Stimulated activated naive CD8-positive, alpha-beta T cell treated with anti-CD3 and anti-CD28 coated beads, Interleukin-15, amount 100 ng/mL, for 72 hours (primary cell): Measurements from ENCODE around the gene DMBT1.

Source experiments
- ATAC-seq: fragments of 150-1000 bp; cut with Tn5 transposase; 2 replicates; pipeline ENCODE4 v1.10.0; 2021; ENCODE audit warnings: mild to moderate bottlenecking, moderate library complexity
- DNase-seq, 2 donors: peaks; one replicate each; pipeline ENCODE4 v3.0.0; 2021 to 2022
- H3K27ac Mint-ChIP-seq, 2 donors: one replicate each; pipeline ENCODE4 v1.8.0; 2022; ENCODE audit warnings: mild to moderate bottlenecking in 2 of 2, mixed read lengths in 2 of 2, moderate library complexity in 2 of 2
- H3K27me3 Mint-ChIP-seq: one replicate; pipeline ENCODE4 v1.8.0; 2022; ENCODE audit warnings: mixed read lengths
- H3K4me1 Mint-ChIP-seq: one replicate; pipeline ENCODE4 v1.8.0; 2022; ENCODE audit warnings: mild to moderate bottlenecking, mixed read lengths
- H3K4me3 Mint-ChIP-seq, 2 donors: one replicate each; pipeline ENCODE4 v1.8.0; 2022; ENCODE audit warnings: mild to moderate bottlenecking in 2 of 2, mixed read lengths in 2 of 2, moderate library complexity in 1 of 2
- H3K9me3 Mint-ChIP-seq, 2 donors: one replicate each; pipeline ENCODE4 v1.8.0; 2022; ENCODE audit warnings: mixed read lengths in 2 of 2

The DMBT1 gene

DNA sequence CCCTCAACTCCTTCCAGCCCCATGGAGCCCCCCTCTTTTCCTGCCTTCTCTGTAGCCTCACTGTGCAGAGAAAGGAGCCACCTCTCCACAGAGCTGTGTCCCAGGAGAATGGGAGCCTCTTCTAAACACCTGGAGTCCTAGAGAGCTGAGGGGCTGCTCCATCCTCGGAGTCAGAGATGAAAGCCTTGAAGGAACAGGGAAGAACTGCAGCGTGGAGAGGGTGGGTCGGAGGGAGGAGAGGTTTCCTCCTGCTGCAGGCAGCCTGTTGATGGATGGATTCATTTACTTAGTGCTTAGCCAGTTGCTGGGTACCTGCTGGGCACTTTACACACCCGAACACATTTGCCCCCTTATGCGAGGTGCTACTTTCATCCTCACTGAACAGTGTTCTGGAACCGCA lies 100.1 kb downstream of the DMBT1 start:
- ATAC-seq (no peak), DNase-seq (no peak)
- Mint-ChIP-seq H3K4me1 (no peaks in the 10 kb centered on the region), H3K9me3 (no peaks in the 10 kb centered on the region), H3K4me3 (no peak overlapping the region), H3K27me3 (peaks cover 41% of the 10 kb centered on the region), H3K27ac (no peak overlapping the region)

GRCh38 chr10:122662231-122662630 lies 101.7 kb downstream of the DMBT1 start:
- no peak overlapping the region for H3K4me3 Mint-ChIP-seq
- DNase-seq (no peak), ATAC-seq (no peak)
- H3K9me3 Mint-ChIP-seq: no peaks in the 10 kb centered on the region
- peaks cover 41% of the 10 kb centered on the region for H3K27me3 Mint-ChIP-seq
- H3K4me1 Mint-ChIP-seq: no peaks in the 10 kb centered on the region
- no peak overlapping the region for H3K27ac Mint-ChIP-seq

- Mint-ChIP-seq H3K27me3 (peaks cover 50% of the 10 kb centered on the region), H3K27ac (no peak overlapping the region), H3K9me3 (no peaks in the 10 kb centered on the region), H3K4me3 (no peak overlapping the region), H3K4me1 (no peaks in the 10 kb centered on the region)
- ATAC-seq (no peak), DNase-seq (no peak)
Observed at GRCh38 chr10:122663516-122664130, 103.1 kb downstream of the DMBT1 start.

GRCh38 chr10:122664501-122664900 lies 103.9 kb downstream of the DMBT1 start:
- Mint-ChIP-seq H3K4me3 (no peak overlapping the region), H3K27me3 (peaks cover 50% of the 10 kb centered on the region), H3K9me3 (no peaks in the 10 kb centered on the region), H3K27ac (no peak overlapping the region), H3K4me1 (no peaks in the 10 kb centered on the region)
- no peak for DNase-seq
- no peak for ATAC-seq

GRCh38 chr10:122665329-122665860 lies 104.8 kb downstream of the DMBT1 start:
- H3K27me3 Mint-ChIP-seq: peaks cover 56% of the 10 kb centered on the region
- DNase-seq (no peak), ATAC-seq (no peak)
- no peak overlapping the region for H3K27ac Mint-ChIP-seq
- H3K4me3 Mint-ChIP-seq: no peak overlapping the region
- H3K9me3 Mint-ChIP-seq: no peaks in the 10 kb centered on the region
- H3K4me1 Mint-ChIP-seq: no peaks in the 10 kb centered on the region

DNA sequence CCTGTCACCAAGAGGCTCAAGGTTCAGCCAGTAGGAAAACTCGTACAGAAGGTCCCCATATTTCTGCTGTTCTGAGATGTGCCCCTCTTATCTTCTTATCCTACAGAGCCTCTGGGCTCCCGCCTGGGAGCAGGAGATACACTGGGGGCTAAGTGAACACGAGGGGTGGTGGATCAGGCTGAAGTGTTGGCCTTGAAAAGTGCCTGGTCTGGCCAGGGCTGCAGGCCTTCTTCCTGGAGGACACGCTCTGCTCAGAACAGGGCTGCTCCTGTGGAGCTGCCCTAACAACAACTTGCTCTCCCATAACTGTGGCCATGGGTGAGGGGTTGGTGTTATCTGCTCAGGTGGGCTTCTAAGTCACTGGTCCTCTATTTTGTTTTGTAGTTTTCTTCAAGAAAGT lies 105.4 kb downstream of the DMBT1 start:
- DNase-seq (no peak), ATAC-seq (no peak)
- Mint-ChIP-seq H3K27me3 (peaks cover 56% of the 10 kb centered on the region), H3K4me1 (no peaks in the 10 kb centered on the region), H3K9me3 (no peaks in the 10 kb centered on the region), H3K4me3 (no peak overlapping the region), H3K27ac (no peak overlapping the region)

- Mint-ChIP-seq H3K9me3 (no peaks in the 10 kb centered on the region), H3K27me3 (peaks cover 54% of the 10 kb centered on the region), H3K27ac (no peak overlapping the region), H3K4me1 (no peaks in the 10 kb centered on the region), H3K4me3 (no peak overlapping the region)
- no peak for ATAC-seq
- no peak for DNase-seq
Observed at GRCh38 chr10:122669045-122669444, 108.5 kb downstream of the DMBT1 start.

- no peak overlapping the region for H3K27ac Mint-ChIP-seq
- no peak for DNase-seq
- H3K4me1 Mint-ChIP-seq: no peaks in the 10 kb centered on the region
- H3K9me3 Mint-ChIP-seq: no peaks in the 10 kb centered on the region
- peaks cover 47% of the 10 kb centered on the region for H3K27me3 Mint-ChIP-seq
- no peak overlapping the region for H3K4me3 Mint-ChIP-seq
- ATAC-seq: no peak
Observed at GRCh38 chr10:122669842-122670241, 109.3 kb downstream of the DMBT1 start.

DNA sequence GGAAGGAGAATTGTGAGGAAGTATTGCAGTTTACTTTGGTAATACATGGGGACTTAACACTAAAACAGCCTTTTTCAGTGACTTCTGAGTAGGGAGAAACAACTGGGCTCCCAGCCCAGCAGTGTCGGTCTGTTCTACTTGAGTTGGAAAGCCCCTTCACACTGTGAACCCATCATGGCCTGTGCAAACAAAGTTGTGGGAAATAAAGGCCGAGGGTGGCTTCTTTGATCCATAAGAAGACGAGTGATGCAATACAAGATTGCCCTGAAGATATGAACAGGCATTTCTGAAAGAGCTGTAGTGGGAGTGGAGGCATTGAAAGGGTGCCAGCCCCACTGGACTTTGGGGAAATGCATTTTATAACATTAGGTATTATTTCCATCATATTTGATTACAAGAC lies 110.8 kb downstream of the DMBT1 start:
- ATAC-seq: no peak
- Mint-ChIP-seq H3K27ac (no peak overlapping the region), H3K4me3 (no peak overlapping the region), H3K27me3 (peaks cover 38% of the 10 kb centered on the region), H3K9me3 (no peaks in the 10 kb centered on the region), H3K4me1 (no peaks in the 10 kb centered on the region)
- DNase-seq: no peak

- no peak overlapping the region for H3K4me3 Mint-ChIP-seq
- DNase-seq: no peak
- no peaks in the 10 kb centered on the region for H3K9me3 Mint-ChIP-seq
- no peaks in the 10 kb centered on the region for H3K4me1 Mint-ChIP-seq
- H3K27me3 Mint-ChIP-seq: peaks cover 39% of the 10 kb centered on the region
- ATAC-seq: no peak
- H3K27ac Mint-ChIP-seq: no peak overlapping the region
Observed at GRCh38 chr10:122672655-122673054, 112.1 kb downstream of the DMBT1 start.

- H3K27ac Mint-ChIP-seq: no peak overlapping the region
- DNase-seq (no peak), ATAC-seq (no peak)
- H3K4me3 Mint-ChIP-seq: no peak overlapping the region
- H3K9me3 Mint-ChIP-seq: no peaks in the 10 kb centered on the region
- H3K27me3 Mint-ChIP-seq: peaks cover 40% of the 10 kb centered on the region
- H3K4me1 Mint-ChIP-seq: no peaks in the 10 kb centered on the region
Observed at GRCh38 chr10:122673269-122673668, 112.7 kb downstream of the DMBT1 start.

GRCh38 chr10:122673731-122674130 lies 113.2 kb downstream of the DMBT1 start:
- no peaks in the 10 kb centered on the region for H3K4me1 Mint-ChIP-seq
- no peak overlapping the region for H3K27ac Mint-ChIP-seq
- H3K9me3 Mint-ChIP-seq: no peaks in the 10 kb centered on the region
- DNase-seq: no peak
- no peak for ATAC-seq
- peaks cover 45% of the 10 kb centered on the region for H3K27me3 Mint-ChIP-seq
- H3K4me3 Mint-ChIP-seq: no peak overlapping the region

- Mint-ChIP-seq H3K4me1 (no peaks in the 10 kb centered on the region), H3K27me3 (peaks cover 46% of the 10 kb centered on the region), H3K9me3 (no peaks in the 10 kb centered on the region), H3K4me3 (no peak overlapping the region), H3K27ac (no peak overlapping the region)
- DNase-seq: no peak
- no peak for ATAC-seq
Observed at GRCh38 chr10:122674781-122675180, 114.2 kb downstream of the DMBT1 start.

DNA sequence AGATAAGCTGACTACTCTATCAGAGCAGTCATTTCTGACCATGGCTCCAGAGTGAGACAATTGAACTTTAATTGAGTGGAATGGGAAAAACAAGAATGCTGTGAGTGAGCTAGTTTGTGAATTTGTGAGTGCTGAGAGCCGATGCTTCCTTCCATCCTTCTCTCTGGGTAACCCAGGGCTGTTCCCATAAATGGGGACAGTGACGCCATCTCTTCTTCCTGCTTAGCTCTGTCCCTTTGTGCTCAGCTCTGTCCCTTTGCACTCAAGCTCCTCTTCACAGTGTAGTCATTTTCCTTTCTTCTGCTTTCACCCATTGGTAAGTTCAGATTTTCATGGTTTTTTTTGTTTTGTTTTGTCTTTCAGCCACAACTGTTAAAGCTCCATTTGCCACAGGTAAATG lies 114.7 kb downstream of the DMBT1 start:
- Mint-ChIP-seq H3K4me1 (no peaks in the 10 kb centered on the region), H3K4me3 (no peak overlapping the region), H3K27ac (no peak overlapping the region), H3K9me3 (no peaks in the 10 kb centered on the region), H3K27me3 (peaks cover 41% of the 10 kb centered on the region)
- ATAC-seq: no peak
- no peak for DNase-seq

GRCh38 chr10:122678266-122678665 lies 117.7 kb downstream of the DMBT1 start:
- DNase-seq (no peak), ATAC-seq (no peak)
- H3K27me3 Mint-ChIP-seq: peaks cover 32% of the 10 kb centered on the region
- no peaks in the 10 kb centered on the region for H3K9me3 Mint-ChIP-seq
- H3K4me1 Mint-ChIP-seq: no peaks in the 10 kb centered on the region
- no peak overlapping the region for H3K27ac Mint-ChIP-seq
- no peak overlapping the region for H3K4me3 Mint-ChIP-seq

- no peak overlapping the region for H3K4me3 Mint-ChIP-seq
- no peaks in the 10 kb centered on the region for H3K4me1 Mint-ChIP-seq
- no peaks in the 10 kb centered on the region for H3K9me3 Mint-ChIP-seq
- H3K27ac Mint-ChIP-seq: no peak overlapping the region
- ATAC-seq (no peak), DNase-seq (no peak)
- peaks cover 49% of the 10 kb centered on the region for H3K27me3 Mint-ChIP-seq
Observed at GRCh38 chr10:122682522-122682921, 122.0 kb downstream of the DMBT1 start.
